ENCODE results near the gene COX4I1.

The COX4I1 gene

DNA sequence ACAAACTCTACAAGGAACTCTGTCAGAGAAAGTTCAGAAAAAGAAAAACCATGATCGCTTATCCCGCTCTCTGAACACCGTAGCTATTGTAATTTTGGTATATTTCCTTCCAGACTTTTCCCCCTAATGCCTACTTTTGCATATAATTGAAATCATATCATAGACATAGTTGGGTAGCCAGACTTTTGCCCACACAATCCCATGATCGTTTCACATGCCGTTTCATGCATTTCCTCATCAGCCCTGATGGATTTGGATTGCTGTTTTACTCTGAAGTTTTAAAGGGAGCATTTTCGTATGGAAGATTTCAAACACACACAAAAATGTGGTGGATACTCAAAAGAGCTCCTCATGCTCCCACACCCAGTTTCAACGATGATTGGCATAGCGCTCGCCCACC, 31.3 kb downstream of the COX4I1 start:
- in situ Hi-C loops (cut with MboI; ENCODE audit: low sequenced_read_pairs, unreplicated experiment), result no loop called here
- TF ChIP-seq, protein P1, sequence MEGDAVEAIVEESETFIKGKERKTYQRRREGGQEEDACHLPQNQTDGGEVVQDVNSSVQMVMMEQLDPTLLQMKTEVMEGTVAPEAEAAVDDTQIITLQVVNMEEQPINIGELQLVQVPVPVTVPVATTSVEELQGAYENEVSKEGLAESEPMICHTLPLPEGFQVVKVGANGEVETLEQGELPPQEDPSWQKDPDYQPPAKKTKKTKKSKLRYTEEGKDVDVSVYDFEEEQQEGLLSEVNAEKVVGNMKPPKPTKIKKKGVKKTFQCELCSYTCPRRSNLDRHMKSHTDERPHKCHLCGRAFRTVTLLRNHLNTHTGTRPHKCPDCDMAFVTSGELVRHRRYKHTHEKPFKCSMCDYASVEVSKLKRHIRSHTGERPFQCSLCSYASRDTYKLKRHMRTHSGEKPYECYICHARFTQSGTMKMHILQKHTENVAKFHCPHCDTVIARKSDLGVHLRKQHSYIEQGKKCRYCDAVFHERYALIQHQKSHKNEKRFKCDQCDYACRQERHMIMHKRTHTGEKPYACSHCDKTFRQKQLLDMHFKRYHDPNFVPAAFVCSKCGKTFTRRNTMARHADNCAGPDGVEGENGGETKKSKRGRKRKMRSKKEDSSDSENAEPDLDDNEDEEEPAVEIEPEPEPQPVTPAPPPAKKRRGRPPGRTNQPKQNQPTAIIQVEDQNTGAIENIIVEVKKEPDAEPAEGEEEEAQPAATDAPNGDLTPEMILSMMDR (IDR thresholded peaks at IDR 0.05; ENCODE audit: borderline replicate concordance, control extremely low read depth, extremely low read depth, insufficient read depth, missing control alignments), result no peak

DNA sequence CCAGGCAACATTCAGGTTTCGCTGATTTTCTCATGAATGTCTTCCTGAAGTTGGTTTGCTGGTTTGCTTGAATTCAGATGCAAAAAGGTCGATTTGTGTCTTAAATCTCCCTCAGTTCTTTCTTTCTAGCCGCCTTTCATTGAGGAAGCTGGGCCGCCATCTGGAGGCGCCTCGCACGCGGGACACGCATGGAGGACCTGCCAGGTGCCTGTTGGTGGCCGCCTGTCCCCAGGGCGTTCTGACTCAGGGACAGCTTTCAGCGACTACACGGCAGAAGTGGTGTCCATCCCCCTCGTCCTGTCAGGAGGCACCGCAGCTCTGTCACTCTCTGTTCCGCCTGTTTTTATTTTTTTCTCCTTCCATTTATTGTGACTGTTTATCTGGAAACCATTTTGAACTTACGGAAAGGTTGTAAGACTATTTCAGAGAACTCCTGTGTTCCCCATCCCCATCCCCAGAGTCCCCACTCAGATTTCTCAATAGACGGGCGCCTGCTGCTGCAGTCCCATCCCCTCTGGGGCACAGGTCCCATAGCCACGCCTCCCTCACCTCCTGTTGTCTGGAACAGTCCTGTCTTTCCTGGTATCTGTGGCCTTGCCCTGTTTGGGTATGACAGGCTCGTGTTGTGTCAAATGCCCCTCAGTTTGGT, 33.2 kb downstream of the COX4I1 start:
- in situ Hi-C loops (cut with MboI; ENCODE audit: low sequenced_read_pairs, unreplicated experiment), result no loop called here
- TF ChIP-seq, protein P1 (IDR thresholded peaks at IDR 0.05; ENCODE audit: borderline replicate concordance, control extremely low read depth, extremely low read depth, insufficient read depth, missing control alignments), result peak; percentile 24
- peak; percentile 79 for DNase-seq (ENCODE audit: low spot score)

More for the DNA sequence above, 31.3 kb downstream of the COX4I1 start:
- no peak for DNase-seq (ENCODE audit: low spot score)

GRCh38 chr16:85833219-85833920, 33.9 kb downstream of the COX4I1 start:
- TF ChIP-seq, protein P1 (IDR thresholded peaks at IDR 0.05; ENCODE audit: borderline replicate concordance, control extremely low read depth, extremely low read depth, insufficient read depth, missing control alignments), result no peak
- in situ Hi-C loops (cut with MboI; ENCODE audit: low sequenced_read_pairs, unreplicated experiment), result no loop called here
- DNase-seq (ENCODE audit: low spot score), result no peak

- TF ChIP-seq, protein P1 (IDR thresholded peaks at IDR 0.05; ENCODE audit: borderline replicate concordance, control extremely low read depth, extremely low read depth, insufficient read depth, missing control alignments), result no peak
- no peak for DNase-seq (ENCODE audit: low spot score)
- in situ Hi-C loops (cut with MboI; ENCODE audit: low sequenced_read_pairs, unreplicated experiment), result no loop called here
These were observed 35.2 kb downstream of the COX4I1 start for GRCh38 chr16:85834741-85835140.

DNA sequence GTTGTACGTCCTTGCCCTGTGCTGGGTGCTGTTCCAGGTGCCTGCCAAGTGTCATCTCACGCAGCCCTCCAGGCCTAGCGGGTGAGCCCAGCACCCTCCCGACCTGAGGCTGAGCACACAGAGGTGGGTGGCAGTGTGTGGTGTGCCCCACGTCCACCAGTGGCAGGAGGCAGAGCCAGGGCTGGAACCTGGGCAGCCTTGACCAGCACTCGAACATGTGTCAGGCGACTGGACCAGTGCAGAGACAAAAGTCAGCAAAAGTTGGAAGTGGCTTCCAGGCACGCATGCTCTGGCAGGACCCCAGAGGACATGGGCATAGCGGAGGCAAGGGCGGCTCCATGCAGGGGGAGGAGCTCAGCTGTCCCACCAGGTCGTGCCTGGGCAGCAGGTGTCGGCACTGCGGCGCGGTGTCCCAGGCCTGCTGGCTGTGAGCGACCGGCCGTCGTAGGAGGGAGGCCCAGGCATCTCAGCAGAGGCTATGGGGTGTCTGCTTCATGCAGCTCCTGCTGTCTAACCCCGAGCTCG, 35.8 kb downstream of the COX4I1 start:
- TF ChIP-seq, protein P1 (IDR thresholded peaks at IDR 0.05; ENCODE audit: borderline replicate concordance, control extremely low read depth, extremely low read depth, insufficient read depth, missing control alignments), result no peak
- in situ Hi-C loops (cut with MboI; ENCODE audit: low sequenced_read_pairs, unreplicated experiment), result no loop called here

DNA sequence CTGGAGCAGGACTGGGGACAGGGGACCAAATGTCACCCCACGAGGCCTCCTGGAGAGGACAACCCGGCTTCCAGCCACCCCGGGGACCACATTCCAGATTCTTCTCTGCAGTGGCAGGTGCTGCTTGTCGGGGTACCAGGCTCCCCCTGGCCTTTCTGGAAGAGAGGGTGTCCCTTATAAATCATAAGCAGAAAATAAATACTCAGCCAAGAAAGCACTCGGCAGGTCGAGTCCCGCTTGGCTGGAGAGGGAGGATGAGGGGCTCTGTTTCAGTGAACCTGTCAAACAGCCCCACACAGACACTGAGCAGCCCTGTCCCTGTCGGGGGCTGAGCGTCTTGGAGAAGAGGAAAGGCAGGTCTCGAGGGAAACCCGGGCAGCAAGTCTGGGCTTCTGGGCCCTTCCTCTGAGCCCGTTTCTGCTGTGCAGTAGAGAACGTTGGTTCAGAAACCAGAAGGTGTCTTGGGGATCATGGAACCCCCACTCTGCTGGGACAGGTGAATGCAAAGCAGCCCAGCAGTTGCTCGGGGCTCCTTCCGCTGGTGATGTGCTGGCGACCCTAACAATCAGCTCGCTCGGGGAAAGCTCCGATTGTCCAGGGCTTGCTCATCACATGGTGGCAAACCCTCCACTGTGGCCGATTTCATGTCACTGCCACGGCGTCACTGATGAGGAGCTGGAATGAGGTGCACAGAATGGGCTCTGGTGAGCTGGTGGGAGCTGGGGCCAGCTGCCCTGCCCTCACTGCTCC, 36.6 kb downstream of the COX4I1 start:
- no peak for DNase-seq (ENCODE audit: low spot score)
- in situ Hi-C loops (cut with MboI; ENCODE audit: low sequenced_read_pairs, unreplicated experiment), result no loop called here
- TF ChIP-seq, protein P1 (IDR thresholded peaks at IDR 0.05; ENCODE audit: borderline replicate concordance, control extremely low read depth, extremely low read depth, insufficient read depth, missing control alignments), result no peak

More for the DNA sequence above, 35.8 kb downstream of the COX4I1 start:
- no peak for DNase-seq (ENCODE audit: low spot score)

Measured in GM13976 (cell line).